ENCODE data around the gene RAI1.

GRCh38 chr17:17704931-17705330 lies 23.7 kb downstream of the RAI1 start:
- TF ChIP-seq CTCF (IDR thresholded peaks at IDR 0.05): no peak
- no peak for TF ChIP-seq POLR2A (IDR thresholded peaks at IDR 0.05)

Data from sigmoid colon (tissue), 3 donors.